G401.6 (cell line): ENCODE results near the gene ZNF444.
A peak's percentile ranks its signal among the peaks of the same experiment; 100 is the strongest.
"Not testable (repeated sequence)": the region's sequence is repeated elsewhere in the genome, so short reads cannot be mapped to it uniquely, and the experiment has no call there.

Experiments used
- FAIRE-seq: peaks from 2 replicates; lab custom pipeline; 2012; peaks lifted over from hg19 to GRCh38; lab: Jason Lieb, UNC

Gene ZNF444

GRCh38 chr19:56140583-56141416, at the start of gene ZNF444:
Gene ZNF444, plus strand, starts transcription at chr19:56141287. Its CDS starts 5,625 bp downstream, at chr19:56146912.
- peak; percentile 99 for FAIRE-seq

- no peak for FAIRE-seq
Measured at GRCh38 chr19:56091751-56092546, 49.1 kb upstream of the ZNF444 start.

- no peak for FAIRE-seq
Measured at GRCh38 chr19:56092685-56093631, 48.1 kb upstream of the ZNF444 start.

- FAIRE-seq, result no peak
Measured at GRCh38 chr19:56094449-56094848, 46.6 kb upstream of the ZNF444 start.

- no peak for FAIRE-seq
Measured at GRCh38 chr19:56096665-56097064, 44.4 kb upstream of the ZNF444 start.

GRCh38 chr19:56097306-56097705, 43.8 kb upstream of the ZNF444 start:
- FAIRE-seq, result no peak

GRCh38 chr19:56097776-56098175, 43.3 kb upstream of the ZNF444 start:
- FAIRE-seq, result no peak

- FAIRE-seq, result not testable (repeated sequence)
Measured at GRCh38 chr19:56098237-56098636, 42.9 kb upstream of the ZNF444 start.

GRCh38 chr19:56098731-56099568, 42.1 kb upstream of the ZNF444 start:
- FAIRE-seq, result no peak

- no peak for FAIRE-seq
Measured at GRCh38 chr19:56099638-56100539, 41.2 kb upstream of the ZNF444 start.

- FAIRE-seq, result no peak
Measured at GRCh38 chr19:56101095-56101494, 40.0 kb upstream of the ZNF444 start.

- FAIRE-seq, result no peak
Measured at GRCh38 chr19:56101746-56102535, 39.1 kb upstream of the ZNF444 start.

- FAIRE-seq, result no peak
Measured at GRCh38 chr19:56103027-56103614, 38.0 kb upstream of the ZNF444 start.

- FAIRE-seq, result no peak
Measured at GRCh38 chr19:56104423-56104822, 36.7 kb upstream of the ZNF444 start.

- FAIRE-seq, result no peak
Measured at GRCh38 chr19:56105090-56105701, 35.9 kb upstream of the ZNF444 start.

- FAIRE-seq, result not testable (repeated sequence)
Measured at GRCh38 chr19:56105831-56106396, 35.2 kb upstream of the ZNF444 start.

GRCh38 chr19:56106397-56106849, 34.7 kb upstream of the ZNF444 start:
- FAIRE-seq, result no peak

GRCh38 chr19:56106993-56107392, 34.1 kb upstream of the ZNF444 start:
- no peak for FAIRE-seq
